ENCODE data around the gene RSF1.
"Not testable (repeated sequence)": the region's sequence is repeated elsewhere in the genome, so short reads cannot be mapped to it uniquely, and the experiment has no call there.

The RSF1 gene

GRCh38 chr11:77672264-77672663 lies 148.3 kb downstream of the RSF1 start:
- no peak for DNase-seq

- no peak for DNase-seq
Measured at GRCh38 chr11:77669848-77670511, 150.5 kb downstream of the RSF1 start.

- DNase-seq, result no peak
Measured at GRCh38 chr11:77668760-77669159, 151.8 kb downstream of the RSF1 start.

- no peak for DNase-seq
Measured at GRCh38 chr11:77665240-77665965, 155.1 kb downstream of the RSF1 start.

GRCh38 chr11:77661670-77662069 lies 158.9 kb downstream of the RSF1 start:
- no peak for DNase-seq

GRCh38 chr11:77660947-77661346 lies 159.6 kb downstream of the RSF1 start:
- no peak for DNase-seq

- DNase-seq, result no peak
Measured at GRCh38 chr11:77658213-77659013, 162.1 kb downstream of the RSF1 start.

GRCh38 chr11:77656362-77656761 lies 164.2 kb downstream of the RSF1 start:
- DNase-seq, result no peak

- no peak for DNase-seq
Measured at GRCh38 chr11:77654770-77655434, 165.6 kb downstream of the RSF1 start.

GRCh38 chr11:77650123-77650522 lies 170.4 kb downstream of the RSF1 start:
- DNase-seq, result no peak

- DNase-seq, result no peak
Measured at GRCh38 chr11:77647654-77648305, 172.7 kb downstream of the RSF1 start.

- DNase-seq, result no peak
Measured at GRCh38 chr11:77644887-77645286, 175.6 kb downstream of the RSF1 start.

GRCh38 chr11:77642228-77642627 lies 178.3 kb downstream of the RSF1 start:
- DNase-seq, result no peak

GRCh38 chr11:77637345-77638165 lies 183.0 kb downstream of the RSF1 start, which contains the start of gene CLNS1A:
CLNS1A (minus strand) TSS chr11:77637794; CDS start chr11:77637714, 80 bp downstream.
- peak; percentile 82 for DNase-seq

- no peak for DNase-seq
Measured at GRCh38 chr11:77636731-77637344, 183.7 kb downstream of the RSF1 start.

- DNase-seq, result not testable (repeated sequence)
Measured at GRCh38 chr11:77633926-77634325, 186.6 kb downstream of the RSF1 start.

GRCh38 chr11:77630157-77630710 lies 190.3 kb downstream of the RSF1 start:
- no peak for DNase-seq

- no peak for DNase-seq
Measured at GRCh38 chr11:77619576-77620198, 200.8 kb downstream of the RSF1 start.

GRCh38 chr11:77617892-77618291 lies 202.6 kb downstream of the RSF1 start:
- no peak for DNase-seq

- no peak for DNase-seq
Measured at GRCh38 chr11:77611921-77612320, 208.6 kb downstream of the RSF1 start.

Data from activated naive CD4-positive, alpha-beta T cell treated with Interleukin-2 at 50 U/mL for 16 hours (primary cell).